ENCODE results near the gene DDX56. TPM values are rescaled to one million over a fixed set of nuclear protein-coding genes. Genes with fewer than 3 reads are reported as not detected.

The DDX56 gene
- total and polyA plus RNA-seq, 2 of the 13 experiments (the other 11 are each of a cell fraction or from before 2014, with no cell fraction given) = 82.6 to 120 TPM

DNA sequence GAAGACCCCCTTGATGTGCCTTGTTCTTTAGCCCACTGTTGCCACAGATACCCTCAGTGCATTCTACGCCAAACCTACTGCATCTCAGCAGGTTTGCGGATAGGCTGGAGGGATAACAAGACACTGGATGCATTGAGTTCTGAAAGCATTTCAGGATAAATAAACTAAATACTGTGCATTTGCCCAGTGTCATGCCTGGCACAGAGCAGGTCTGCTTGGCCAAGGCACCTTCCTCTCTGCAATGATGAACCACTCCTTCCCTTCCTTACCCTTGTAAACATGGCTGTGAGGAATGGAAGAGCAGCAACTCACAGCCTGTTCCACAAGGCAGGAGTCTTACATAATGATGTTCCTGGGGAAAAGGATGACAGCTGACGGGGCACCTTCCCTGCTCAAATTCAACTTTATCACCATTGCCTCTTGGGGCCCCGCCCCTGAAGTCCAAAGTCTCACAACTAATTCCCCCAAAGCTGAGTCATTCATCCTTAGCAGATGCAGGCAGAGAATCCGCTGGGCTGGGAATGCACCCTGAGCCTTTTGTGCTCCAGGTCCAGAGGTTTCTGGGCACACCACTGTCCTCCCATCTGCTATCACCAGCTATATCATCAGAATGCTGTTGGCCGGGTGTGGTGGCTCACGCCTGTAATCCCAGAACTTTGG lies 11.6 kb downstream of the DDX56 start (continued):
- TF ChIP-seq HOXA3 (CRISPR knock-in tag; IDR thresholded peaks at IDR 0.05) (peak; percentile 14; the same call in 1 of the 2 replicates), SOX6 (IDR thresholded peaks at IDR 0.05) (no peak), SOX6 (CRISPR knock-in tag; IDR thresholded peaks at IDR 0.05) (peak; percentile 67), NR2F6 (IDR thresholded peaks at IDR 0.05) (no peak), NR2F6 (CRISPR knock-in tag; IDR thresholded peaks at IDR 0.05) (peak; percentile 53), HNF4G (IDR thresholded peaks at IDR 0.05; ENCODE audit: borderline replicate concordance, low read depth, low read length) (peak; percentile 95), HNF4G (CRISPR knock-in tag; IDR thresholded peaks at IDR 0.05; ENCODE audit: borderline replicate concordance, low read depth) (peak; percentile 69), MYPOP (CRISPR knock-in tag; IDR thresholded peaks at IDR 0.05) (peak; percentile 78), IRX3 (CRISPR knock-in tag; IDR thresholded peaks at IDR 0.05; ENCODE audit: borderline replicate concordance, low read depth) (0 out of 2 replicates have a peak, but pooled peaks have one; percentile 39), DMAP1 (CRISPR knock-in tag; IDR thresholded peaks at IDR 0.05) (0 out of 2 replicates have a peak, but pooled peaks have one; percentile 38), ELF4 (CRISPR knock-in tag; IDR thresholded peaks at IDR 0.05; ENCODE audit: borderline replicate concordance) (no peak), GATAD1 (CRISPR knock-in tag; IDR thresholded peaks at IDR 0.05) (peak; percentile 46; the same call in 1 of the 2 replicates), JUNB (CRISPR knock-in tag; IDR thresholded peaks at IDR 0.05; ENCODE audit: borderline replicate concordance) (peak; percentile 68; the same call in 1 of the 2 replicates), POLR2AphosphoS2 (IDR thresholded peaks at IDR 0.05; ENCODE audit: low read depth, low read length) (no peak), FOSL1 (CRISPR knock-in tag; IDR thresholded peaks at IDR 0.05; ENCODE audit: borderline replicate concordance) (peak; percentile 64; the same call in 1 of the 2 replicates), FOSL2 (CRISPR knock-in tag; IDR thresholded peaks at IDR 0.05) (peak; percentile 96), ZNF441 (CRISPR knock-in tag; IDR thresholded peaks at IDR 0.05; ENCODE audit: borderline replicate concordance) (peak; percentile 57; the same call in 1 of the 2 replicates), ZNF143 (CRISPR knock-in tag; IDR thresholded peaks at IDR 0.05) (peak; percentile 27; the same call in 1 of the 2 replicates), SOX13 (IDR thresholded peaks at IDR 0.05) (no peak), SOX13 (CRISPR knock-in tag; conservative IDR thresholded peaks at IDR 0.05 in 1 of 2, IDR thresholded peaks at IDR 0.05 in 1 of 2) (peak in 1 of 2 experiments; percentile 40; a peak in 1 of 4 replicates), GFI1 (CRISPR knock-in tag; IDR thresholded peaks at IDR 0.05; ENCODE audit: borderline replicate concordance) (0 out of 2 replicates have a peak, but pooled peaks have one; percentile 39), ATF7-NPFF (CRISPR knock-in tag; IDR thresholded peaks at IDR 0.05; ENCODE audit: low read depth) (0 out of 2 replicates have a peak, but pooled peaks have one; percentile 20), KLF11 (CRISPR knock-in tag; IDR thresholded peaks at IDR 0.05) (no peak), BRD4 (CRISPR knock-in tag; IDR thresholded peaks at IDR 0.05) (peak; percentile 55; the same call in 1 of the 2 replicates), ZFY (CRISPR knock-in tag; IDR thresholded peaks at IDR 0.05) (no peak), ZC3H13 (CRISPR knock-in tag; IDR thresholded peaks at IDR 0.05) (0 out of 2 replicates have a peak, but pooled peaks have one; percentile 43), ZNF430 (CRISPR knock-in tag; IDR thresholded peaks at IDR 0.05) (peak; percentile 37; the same call in 1 of the 2 replicates), SIX1 (CRISPR knock-in tag; IDR thresholded peaks at IDR 0.05; ENCODE audit: borderline replicate concordance) (peak; percentile 55; the same call in 1 of the 2 replicates), ZNF775 (CRISPR knock-in tag; IDR thresholded peaks at IDR 0.05; ENCODE audit: borderline replicate concordance) (no peak)
- TF ChIP-seq, protein P1, sequence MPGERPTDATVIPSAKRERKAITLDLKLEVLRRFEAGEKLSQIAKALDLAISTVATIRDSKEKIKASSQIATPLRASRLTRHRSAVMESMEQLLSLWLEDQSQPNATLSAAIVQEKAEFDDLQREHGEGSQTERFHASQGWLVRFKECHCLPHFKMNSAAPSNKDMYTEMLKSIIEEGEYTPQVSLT (CRISPR knock-in tag; IDR thresholded peaks at IDR 0.05; ENCODE audit: borderline replicate concordance, low read depth) = no peak
- TF ChIP-seq, protein P2, sequence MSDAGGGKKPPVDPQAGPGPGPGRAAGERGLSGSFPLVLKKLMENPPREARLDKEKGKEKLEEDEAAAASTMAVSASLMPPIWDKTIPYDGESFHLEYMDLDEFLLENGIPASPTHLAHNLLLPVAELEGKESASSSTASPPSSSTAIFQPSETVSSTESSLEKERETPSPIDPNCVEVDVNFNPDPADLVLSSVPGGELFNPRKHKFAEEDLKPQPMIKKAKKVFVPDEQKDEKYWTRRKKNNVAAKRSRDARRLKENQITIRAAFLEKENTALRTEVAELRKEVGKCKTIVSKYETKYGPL (CRISPR knock-in tag; IDR thresholded peaks at IDR 0.05) = peak; percentile 95

Measured in HepG2 (cell line).